Spleen (tissue), 13 donors: ENCODE measurements around the gene CAMK1G. TPM values are rescaled to one million over a fixed set of nuclear protein-coding genes. Genes with fewer than 3 reads are reported as not detected.

Experiments used
- DNase-seq: peaks from one replicate; pipeline ENCODE4 v3.0.0-alpha.2; 2020
- H3K27ac ChIP-seq, 8 donors: fragments of 200-600 bp; sonication (generic) in 7 of 8; 1 replicate in 4 of 8; 2 replicates in 4 of 8; pipeline versions ENCODE4 v1.5.0 to v1.8.0; 2016 to 2021; ENCODE audit warnings: inconsistent platforms in 4 of 8, mild to moderate bottlenecking in 4 of 8, moderate library complexity in 1 of 8
- H3K27me3 ChIP-seq, 7 donors: fragments of 200-600 bp; sonication (generic) in 6 of 7; replicated peaks in 1 of 7; 1 replicate in 4 of 7; 2 replicates in 3 of 7; pipeline versions ENCODE4 v1.5.0 to v1.8.0; 2016 to 2021; ENCODE audit warnings: inconsistent platforms in 3 of 7, mild to moderate bottlenecking in 1 of 7
- H3K36me3 ChIP-seq, 6 donors: fragments of 200-600 bp; sonication (generic) in 5 of 6; 1 replicate in 4 of 6; 2 replicates in 2 of 6; pipeline versions ENCODE4 v1.5.0 to v1.8.0; 2016 to 2021; ENCODE audit warnings: inconsistent platforms in 2 of 6
- H3K4me1 ChIP-seq, 6 donors: fragments of 200-600 bp; sonication (generic) in 5 of 6; 1 replicate in 3 of 6; 2 replicates in 3 of 6; pipeline versions ENCODE4 v1.5.0 to v1.8.0; 2016 to 2021; ENCODE audit warnings: inconsistent platforms in 3 of 6
- H3K4me3 ChIP-seq, 8 donors: fragments of 200-600 bp; sonication (generic) in 7 of 8; 1 replicate in 4 of 8; 2 replicates in 4 of 8; pipeline versions ENCODE4 v1.5.0 to v1.8.0; 2016 to 2021; ENCODE audit warnings: inconsistent platforms in 4 of 8, mild to moderate bottlenecking in 4 of 8, moderate library complexity in 2 of 8
- H3K9me3 ChIP-seq, 8 donors: fragments of 200-600 bp; sonication (generic) in 7 of 8; 1 replicate in 4 of 8; 2 replicates in 4 of 8; pipeline versions ENCODE4 v1.5.0 to v1.8.0; 2016 to 2021; ENCODE audit warnings: inconsistent platforms in 4 of 8
- POLR2A ChIP-seq, 3 donors: fragments of 450-650 bp; IDR thresholded peaks; one replicate each; pipeline ENCODE4 v1.5.1; 2017; ENCODE audit warnings: antibody characterized with exemption in 3 of 3, mild to moderate bottlenecking in 1 of 3
- POLR2AphosphoS5 ChIP-seq, 3 donors: sonication (generic); formaldehyde crosslinking; IDR thresholded peaks; one replicate each; pipeline ENCODE4 v1.5.1; 2017; ENCODE audit warnings: antibody characterized with exemption in 3 of 3
- WGBS, 5 donors: extraction: QIAGEN DNeasy Blood & Tissue Kit in 3 of 5; methylation state at CpG; one replicate each; pipeline versions ENCODE4 v1.1.5 to v1.1.7; 2013 to 2018; 5-methylcytosine and 5-hydroxymethylcytosine counted together
- intact Hi-C: fragments of 100-400 bp; cut with DNase I; formaldehyde crosslinking; loops from one replicate; pipeline ENCODE4 v1.15.0; 2023; ENCODE audit warnings: low total_unique reads
- long read RNA-seq, 2 donors: transcript quantifications; one replicate each; lab custom pipeline, GENCODE V29; 2026
- polyA plus RNA-seq, 3 donors: library from polyadenylated mRNA; stranded (reverse); fragments of 200-250 nt; gene quantifications; one replicate each; pipeline ENCODE4 v1.2.1, GENCODE V29; 2013
- total RNA-seq, 7 donors: library from RNA; depleted of rRNA in 3 of 7; stranded (reverse); fragments of >200 nt in 3 of 7; fragmentation: NEBNext Ultra II Directional in 4 of 7; extraction: Animal tissue kit (Norgen Biotek cat#: 25700) in 4 of 7; gene quantifications; one replicate each; pipeline versions ENCODE4 v1.1.0 to v1.2.1, GENCODE V29; 2016 to 2021
- TF ChIP-seq, protein P1 (sequence below), 11 experiments: fragments of 200-600 bp in 7 of 11; fragments of 450-650 bp in 4 of 11; sonication (generic) in 4 of 11; IDR thresholded peaks in 8 of 11; conservative IDR thresholded peaks in 3 of 11; 1 replicate in 7 of 11; 2 replicates in 4 of 11; pipeline versions ENCODE4 v1.4.0 to v1.8.0; 2016 to 2021; ENCODE audit warnings: antibody characterized with exemption in 11 of 11, inconsistent platforms in 4 of 11, mild to moderate bottlenecking in 1 of 11
- donor health status: healthy with polysubstance abuse.
- donor health status: DM: no; HTN: no; CAD: no; lungs with moderate emphysema.
- donor health status: DM: no; HTN: no; CAD: no.
- donor health status: Bipolar disorder and iron deficiency.
- donor health status: healthy.
- donor health status: DM: no; HTN: no; CAD: no.
- donor health status: DM: yes; HTN: yes; CAD: no.

Gene CAMK1G
- total RNA-seq: 10 to 100 TPM in 1 of 7 donors, 1 to 10 TPM in 6; 2.7 to 12.2 (median 4.7) TPM
- 1 to 10 TPM in 1 of 3 donors, under 1 TPM in 2; 0.68 to 1.4 (median 0.76) TPM for polyA plus RNA-seq
- long read RNA-seq, donor 1: 0 reads
- long read RNA-seq, donor 2, partial matches to known transcripts: 0 of 1 reads
- long read RNA-seq, donor 2, other reads (novel, unspliced or antisense): 0 of 1 reads

DNA sequence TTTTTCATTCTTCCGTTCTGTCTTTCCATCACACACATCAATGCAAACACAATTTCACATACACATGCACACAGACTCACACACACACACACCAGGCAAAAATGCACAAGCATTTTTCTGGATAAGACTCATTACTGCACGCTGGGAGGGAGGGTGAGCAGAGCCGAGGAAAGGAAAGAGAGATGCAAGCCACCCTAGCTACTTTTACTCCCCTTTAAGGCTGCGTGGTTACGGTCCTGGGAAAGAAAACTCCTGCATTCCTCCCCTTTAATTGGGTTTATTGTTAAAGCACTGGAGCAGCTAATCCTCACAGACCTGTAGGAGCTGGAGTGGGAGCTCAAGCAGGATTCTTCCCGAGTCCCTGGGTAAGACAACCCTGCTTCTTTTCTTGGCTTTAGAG lies at the start of gene CAMK1G:
Gene CAMK1G (plus strand): TSS at position 307 of the 400 bp plus-strand sequence. CDS start 11,270 bp downstream, outside the sequence.
- no peak for DNase-seq
- Histone ChIP-seq H3K9me3 (no peaks in the 10 kb centered on the region), H3K4me3 (peak within 1 kb of the TSS in 7 of 8 donors; percentile 2 to 51 (median 33)), H3K4me1 (peaks cover 0 to 18% (median 10%) of the 10 kb centered on the region in 6 donors), H3K27me3 (peaks cover 0 to 84% (median 26%) of the 10 kb centered on the region in 7 donors), H3K36me3 (no peaks in the 10 kb centered on the region), H3K27ac (peak within 1 kb of the TSS in 5 of 8 donors; percentile 10 to 59 (median 44))
- TF ChIP-seq, protein P1, sequence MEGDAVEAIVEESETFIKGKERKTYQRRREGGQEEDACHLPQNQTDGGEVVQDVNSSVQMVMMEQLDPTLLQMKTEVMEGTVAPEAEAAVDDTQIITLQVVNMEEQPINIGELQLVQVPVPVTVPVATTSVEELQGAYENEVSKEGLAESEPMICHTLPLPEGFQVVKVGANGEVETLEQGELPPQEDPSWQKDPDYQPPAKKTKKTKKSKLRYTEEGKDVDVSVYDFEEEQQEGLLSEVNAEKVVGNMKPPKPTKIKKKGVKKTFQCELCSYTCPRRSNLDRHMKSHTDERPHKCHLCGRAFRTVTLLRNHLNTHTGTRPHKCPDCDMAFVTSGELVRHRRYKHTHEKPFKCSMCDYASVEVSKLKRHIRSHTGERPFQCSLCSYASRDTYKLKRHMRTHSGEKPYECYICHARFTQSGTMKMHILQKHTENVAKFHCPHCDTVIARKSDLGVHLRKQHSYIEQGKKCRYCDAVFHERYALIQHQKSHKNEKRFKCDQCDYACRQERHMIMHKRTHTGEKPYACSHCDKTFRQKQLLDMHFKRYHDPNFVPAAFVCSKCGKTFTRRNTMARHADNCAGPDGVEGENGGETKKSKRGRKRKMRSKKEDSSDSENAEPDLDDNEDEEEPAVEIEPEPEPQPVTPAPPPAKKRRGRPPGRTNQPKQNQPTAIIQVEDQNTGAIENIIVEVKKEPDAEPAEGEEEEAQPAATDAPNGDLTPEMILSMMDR (IDR thresholded peaks at IDR 0.05 in 8 of 11, conservative IDR thresholded peaks at IDR 0.05 in 3 of 11): no peak
- no peak for TF ChIP-seq POLR2A (IDR thresholded peaks at IDR 0.05)
- no peak for TF ChIP-seq POLR2AphosphoS5 (IDR thresholded peaks at IDR 0.05)
- 23 to 29% (median 24%) methylated on average over 6 of the region's 6 CpGs for WGBS, 5 donors
- intact Hi-C loops: no loop called here

DNA sequence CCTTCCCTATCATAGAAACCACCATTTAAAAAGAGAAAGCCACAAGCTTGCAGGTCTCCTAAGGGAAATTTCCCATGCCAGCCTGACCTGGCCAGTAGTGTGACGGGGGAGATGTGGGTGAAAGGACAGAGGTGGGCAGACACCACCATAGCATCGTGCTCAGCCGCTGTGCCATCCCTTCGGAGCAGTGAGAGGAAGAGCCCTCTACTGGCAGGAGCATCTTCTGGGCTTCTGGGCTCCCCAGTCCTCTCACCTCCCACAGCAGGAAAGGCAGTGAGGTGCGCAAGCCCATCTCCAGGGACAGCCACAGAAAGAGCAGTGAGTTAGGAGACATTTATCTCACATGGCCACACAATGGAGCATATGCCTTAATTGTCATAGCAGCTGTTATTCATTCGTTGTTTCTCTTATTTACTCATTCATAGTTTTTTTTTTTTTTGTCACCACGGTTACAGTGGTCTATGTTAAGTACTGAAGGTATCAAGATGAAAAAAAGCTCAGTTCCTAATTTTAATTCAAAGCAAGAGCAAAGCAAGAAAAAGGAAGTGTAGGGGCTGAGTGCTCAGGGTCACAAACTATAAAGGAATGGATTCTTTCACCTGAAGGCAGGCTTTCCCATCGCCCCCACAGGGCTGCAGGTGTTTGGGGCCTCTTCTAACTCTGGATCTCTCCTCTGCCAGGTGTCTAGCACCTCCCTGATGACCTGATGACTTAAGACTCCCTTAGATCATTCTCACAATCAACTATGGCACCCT lies 48.8 kb upstream of the CAMK1G start:
- Histone ChIP-seq H3K4me1 (no peaks in the 10 kb centered on the region), H3K36me3 (no peaks in the 10 kb centered on the region), H3K27ac (no peak overlapping the region), H3K27me3 (peaks cover 0 to 32% (median 0%) of the 10 kb centered on the region in 7 donors), H3K9me3 (no peaks in the 10 kb centered on the region), H3K4me3 (no peak overlapping the region)
- DNase-seq: no peak
- 62 to 73% (median 65%) methylated on average over 8 of the region's 8 CpGs for WGBS, 5 donors
- intact Hi-C loops: no loop called here
- TF ChIP-seq POLR2AphosphoS5 (IDR thresholded peaks at IDR 0.05): no peak
- TF ChIP-seq POLR2A (IDR thresholded peaks at IDR 0.05): no peak
- TF ChIP-seq, protein P1 (IDR thresholded peaks at IDR 0.05 in 8 of 11, conservative IDR thresholded peaks at IDR 0.05 in 3 of 11): no peak

DNA sequence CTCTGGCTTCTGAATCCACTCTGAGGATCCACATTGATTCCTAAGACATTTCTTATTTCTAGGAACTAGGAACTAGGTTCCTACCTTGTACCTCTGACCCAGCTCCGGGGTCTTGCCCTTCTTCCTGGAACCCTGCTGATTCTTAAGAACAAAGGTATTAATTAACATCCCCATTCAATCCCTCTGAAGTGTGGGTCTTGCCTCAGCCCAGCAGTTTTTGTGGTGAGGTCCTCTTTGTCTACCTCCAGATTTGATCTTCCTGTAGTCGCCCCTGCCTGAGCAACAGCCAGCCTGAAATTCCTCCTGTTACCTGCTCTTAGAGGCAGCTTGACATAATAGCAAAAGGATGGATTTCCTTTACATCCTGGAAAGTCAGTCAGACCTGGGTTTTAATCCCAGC lies 46.7 kb upstream of the CAMK1G start:
- DNase-seq: no peak
- H3K27me3 ChIP-seq: peaks cover 0 to 18% (median 0%) of the 10 kb centered on the region in 7 donors
- no peaks in the 10 kb centered on the region for H3K9me3 ChIP-seq
- no peaks in the 10 kb centered on the region for H3K36me3 ChIP-seq
- H3K27ac ChIP-seq: no peak overlapping the region
- H3K4me3 ChIP-seq: no peak overlapping the region
- intact Hi-C loops: no loop called here
- 57 to 79% (median 66%) methylated on average over 2 of the region's 2 CpGs for WGBS, 5 donors
- H3K4me1 ChIP-seq: no peaks in the 10 kb centered on the region
- TF ChIP-seq, protein P1 (IDR thresholded peaks at IDR 0.05 in 8 of 11, conservative IDR thresholded peaks at IDR 0.05 in 3 of 11): no peak
- TF ChIP-seq POLR2A (IDR thresholded peaks at IDR 0.05): no peak
- no peak for TF ChIP-seq POLR2AphosphoS5 (IDR thresholded peaks at IDR 0.05)
